WI38 (cell line): ENCODE data around the gene SCO2.

Experiments used
- H3K4me3 ChIP-seq: 2 replicates; pipeline ENCODE4 v1.5.1; 2011; ENCODE audit warnings: low read depth, mild to moderate bottlenecking, control low read depth, low read length
- TF ChIP-seq, protein P1 (sequence below): IDR thresholded peaks from 2 replicates; pipeline ENCODE4 v1.5.1; 2012; ENCODE audit warnings: low read depth, mild to moderate bottlenecking, control low read depth, low read length

SCO2 gene

GRCh38 chr22:50562523-50563412, 37.4 kb upstream of the SCO2 start, which contains the start of gene SYCE3:
Gene SYCE3 (minus strand): TSS chr22:50562919. CDS start chr22:50556405, 6,514 bp downstream.
- peak within 1 kb of the TSS; percentile 61 for H3K4me3 ChIP-seq
- TF ChIP-seq, protein P1, sequence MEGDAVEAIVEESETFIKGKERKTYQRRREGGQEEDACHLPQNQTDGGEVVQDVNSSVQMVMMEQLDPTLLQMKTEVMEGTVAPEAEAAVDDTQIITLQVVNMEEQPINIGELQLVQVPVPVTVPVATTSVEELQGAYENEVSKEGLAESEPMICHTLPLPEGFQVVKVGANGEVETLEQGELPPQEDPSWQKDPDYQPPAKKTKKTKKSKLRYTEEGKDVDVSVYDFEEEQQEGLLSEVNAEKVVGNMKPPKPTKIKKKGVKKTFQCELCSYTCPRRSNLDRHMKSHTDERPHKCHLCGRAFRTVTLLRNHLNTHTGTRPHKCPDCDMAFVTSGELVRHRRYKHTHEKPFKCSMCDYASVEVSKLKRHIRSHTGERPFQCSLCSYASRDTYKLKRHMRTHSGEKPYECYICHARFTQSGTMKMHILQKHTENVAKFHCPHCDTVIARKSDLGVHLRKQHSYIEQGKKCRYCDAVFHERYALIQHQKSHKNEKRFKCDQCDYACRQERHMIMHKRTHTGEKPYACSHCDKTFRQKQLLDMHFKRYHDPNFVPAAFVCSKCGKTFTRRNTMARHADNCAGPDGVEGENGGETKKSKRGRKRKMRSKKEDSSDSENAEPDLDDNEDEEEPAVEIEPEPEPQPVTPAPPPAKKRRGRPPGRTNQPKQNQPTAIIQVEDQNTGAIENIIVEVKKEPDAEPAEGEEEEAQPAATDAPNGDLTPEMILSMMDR = peak; percentile 89

GRCh38 chr22:50561401-50562358, 36.3 kb upstream of the SCO2 start:
- TF ChIP-seq, protein P1 = no peak
- no peak overlapping the region for H3K4me3 ChIP-seq

GRCh38 chr22:50560034-50560433, 34.6 kb upstream of the SCO2 start:
- TF ChIP-seq, protein P1 = no peak
- no peak overlapping the region for H3K4me3 ChIP-seq

GRCh38 chr22:50556703-50557102, 31.3 kb upstream of the SCO2 start:
- no peak overlapping the region for H3K4me3 ChIP-seq
- TF ChIP-seq, protein P1 = no peak

GRCh38 chr22:50553310-50553709, 27.9 kb upstream of the SCO2 start:
- H3K4me3 ChIP-seq = no peak overlapping the region
- TF ChIP-seq, protein P1 = no peak

GRCh38 chr22:50551160-50551752, 25.9 kb upstream of the SCO2 start:
- no peak overlapping the region for H3K4me3 ChIP-seq
- TF ChIP-seq, protein P1 = no peak
